HepG2 (cell line): Measurements from ENCODE around the gene OGT. TPM values are rescaled to one million over a fixed set of nuclear protein-coding genes. Genes with fewer than 3 reads are reported as not detected.

Experiments used
- ATAC-seq: fragments of 200-7000 bp; cut with Tn5 transposase; 3 replicates; pipeline ENCODE4 v1.9.1; 2020; ENCODE audit warnings: mild to moderate bottlenecking, moderate library complexity
- BruUV-seq: library from RNA; stranded (reverse); fragments of 400-500 nt; replicated peaks from 2 replicates; lab custom pipeline; 2021; lab: Mats Ljungman, UMichigan
- CTCF ChIA-PET: fragments of 300-600 bp; formaldehyde crosslinking; extraction: SDS; loops from one replicate; lab custom pipeline; 2021; ENCODE audit warnings: low total read pairs, inconsistent platforms, low intra/inter-chr PET ratio; lab: Yijun Ruan, JAX
- POLR2A ChIA-PET: fragments of 350-600 bp; sonication (Branson Sonifier 250); formaldehyde crosslinking; loops from one replicate; lab custom pipeline; 2020; ENCODE audit warnings: antibody characterized with exemption, inconsistent platforms; lab: Yijun Ruan, JAX
- DNase-seq: peaks from one replicate; pipeline ENCODE4 v3.0.0-alpha.2; 2015; ENCODE audit warnings: low spot score
- FAIRE-seq: peaks from 3 replicates; lab custom pipeline; 2011; peaks lifted over from hg19 to GRCh38; lab: Jason Lieb, UNC
- H2AFZ ChIP-seq: one replicate; pipeline ENCODE4 v1.6.1; 2011; ENCODE audit warnings: low read length, inconsistent platforms
- H3K27ac ChIP-seq: fragments of 300-600 bp; 3 replicates; pipeline ENCODE4 v1.8.0; 2011; ENCODE audit warnings: mixed run types, mild to moderate bottlenecking, mixed read lengths, low read length, inconsistent platforms; ENCODE audit not compliant: insufficient read depth; ENCODE audit errors: extremely low read length
- H3K27me3 ChIP-seq, 2 experiments: fragments of 200-600 bp in 1 of 2; 2 replicates in 1 of 2; 3 replicates in 1 of 2; pipeline versions ENCODE4 v1.6.0 to v1.8.0; 2011; ENCODE audit warnings: low read length in 2 of 2, mild to moderate bottlenecking in 2 of 2, moderate library complexity in 2 of 2, inconsistent platforms in 1 of 2; ENCODE audit not compliant: insufficient read depth in 2 of 2, control insufficient read depth in 1 of 2
- H3K36me3 ChIP-seq, 2 experiments: fragments of 200-600 bp in 1 of 2; replicated peaks in 1 of 2; 2 replicates in 1 of 2; 3 replicates in 1 of 2; pipeline versions ENCODE4 v1.5.1 to v1.8.0; 2011; ENCODE audit warnings: low read length in 2 of 2, inconsistent platforms in 1 of 2; ENCODE audit not compliant: insufficient read depth in 2 of 2, control insufficient read depth in 1 of 2
- H3K4me1 ChIP-seq: 2 replicates; pipeline ENCODE4 v1.5.1; 2012; ENCODE audit warnings: low read length, inconsistent platforms; ENCODE audit not compliant: insufficient read depth
- H3K4me2 ChIP-seq: 2 replicates; pipeline ENCODE4 v1.6.0; 2011; ENCODE audit warnings: low read depth, low read length, inconsistent platforms
- H3K4me3 ChIP-seq, 3 experiments: fragments of 200-600 bp in 1 of 3; sonication (generic), shearing (Covaris generic) in 1 of 3; replicated peaks in 1 of 3; 2 replicates each; pipeline ENCODE4 v1.5.1; 2011 to 2016; ENCODE audit warnings: low read length in 3 of 3, inconsistent platforms in 2 of 3, low read depth in 2 of 3, mild to moderate bottlenecking in 2 of 3, control low read depth in 1 of 3, mixed read lengths in 1 of 3; ENCODE audit not compliant: insufficient read depth in 1 of 3
- H3K79me2 ChIP-seq: one replicate; pipeline ENCODE4 v1.6.1; 2011; ENCODE audit warnings: low read length, inconsistent platforms; ENCODE audit not compliant: insufficient read depth
- H3K9ac ChIP-seq: 2 replicates; pipeline ENCODE4 v1.6.0; 2011; ENCODE audit warnings: mild to moderate bottlenecking, low read depth, low read length, inconsistent platforms; ENCODE audit not compliant: insufficient read depth
- H3K9me3 ChIP-seq: 2 replicates; pipeline ENCODE4 v1.5.1; 2012; ENCODE audit warnings: mild to moderate bottlenecking, low read length
- H4K20me1 ChIP-seq: 2 replicates; pipeline ENCODE4 v1.6.0; 2011; ENCODE audit warnings: inconsistent platforms, mild to moderate bottlenecking, low read length, moderate library complexity; ENCODE audit not compliant: insufficient read depth
- CEBPZ ChIP-seq: IDR thresholded peaks from 2 replicates; pipeline ENCODE4 v1.6.1; 2012; ENCODE audit warnings: low read length, improper control_type of control experiment
- HOXA3 ChIP-seq: sonication (generic); formaldehyde crosslinking; IDR thresholded peaks from 2 replicates; pipeline ENCODE4 v1.5.0; 2020; ENCODE audit warnings: missing genetic modification reagents
- JUND ChIP-seq: sonication (generic); formaldehyde crosslinking; IDR thresholded peaks from 2 replicates; pipeline ENCODE4 v1.8.0; 2022; ENCODE audit warnings: mild to moderate bottlenecking, missing genetic modification reagents
- LCORL ChIP-seq, 2 experiments: fragments of 450-650 bp in 1 of 2; sonication (generic) in 1 of 2; formaldehyde crosslinking in 1 of 2; IDR thresholded peaks; 2 replicates each; pipeline versions ENCODE4 v1.5.0 to v1.6.1; 2017 to 2020; ENCODE audit warnings: antibody characterized with exemption in 1 of 2, missing genetic modification reagents in 1 of 2
- MAFG ChIP-seq: sonication (generic); formaldehyde crosslinking; IDR thresholded peaks from 2 replicates; pipeline ENCODE4 v1.5.1; 2020; ENCODE audit warnings: mild to moderate bottlenecking, missing genetic modification reagents
- MED8 ChIP-seq: sonication (generic); formaldehyde crosslinking; IDR thresholded peaks from 2 replicates; pipeline ENCODE4 v1.8.1; 2023; ENCODE audit warnings: mild to moderate bottlenecking, missing genetic modification reagents; ENCODE audit not compliant: insufficient replicate concordance
- PCBP2 ChIP-seq: fragments of 200-400 bp; formaldehyde crosslinking; optimal IDR thresholded peaks from 2 replicates; pipeline ENCODE3; 2018; ENCODE audit warnings: low read length, low read depth; ENCODE audit not compliant: poor library complexity, severe bottlenecking
- PPARG ChIP-seq: conservative IDR thresholded peaks from 2 replicates; pipeline ENCODE4 v1.6.1; 2016; ENCODE audit warnings: missing biosample characterization, missing genetic modification reagents
- RFXAP ChIP-seq: sonication (generic); formaldehyde crosslinking; IDR thresholded peaks from 2 replicates; pipeline ENCODE4 v1.4.0; 2020; ENCODE audit warnings: missing genetic modification reagents, borderline replicate concordance
- RNF2 ChIP-seq: fragments of 450-650 bp; conservative IDR thresholded peaks from 2 replicates; pipeline ENCODE4 v1.6.1; 2016; ENCODE audit warnings: low read depth
- SMYD3 ChIP-seq: sonication (generic); formaldehyde crosslinking; IDR thresholded peaks from 2 replicates; pipeline ENCODE4 v1.8.1; 2023; ENCODE audit warnings: mild to moderate bottlenecking, missing genetic modification reagents
- SRF ChIP-seq: IDR thresholded peaks from 2 replicates; pipeline ENCODE4 v1.6.1; 2011; ENCODE audit warnings: mild to moderate bottlenecking, low read depth, low read length, moderate library complexity
- SUZ12 ChIP-seq: fragments of 150-350 bp; IDR thresholded peaks from 2 replicates; pipeline ENCODE4 v1.6.1; 2014; ENCODE audit warnings: low read depth, low read length
- UBTF ChIP-seq: sonication (generic); formaldehyde crosslinking; IDR thresholded peaks from 2 replicates; pipeline ENCODE4 v1.4.0; 2020; ENCODE audit warnings: mild to moderate bottlenecking, missing genetic modification reagents
- ZNF34 ChIP-seq: sonication (generic); formaldehyde crosslinking; IDR thresholded peaks from 2 replicates; pipeline ENCODE4 v1.4.0; 2020; ENCODE audit warnings: mild to moderate bottlenecking, missing genetic modification reagents, borderline replicate concordance
- ZNF777 ChIP-seq: sonication (generic); formaldehyde crosslinking; IDR thresholded peaks from 2 replicates; pipeline ENCODE4 v1.4.0; 2020; ENCODE audit warnings: missing genetic modification reagents
- WGBS: methylation state at CpG from one replicate; pipeline ENCODE4 v1.1.6; 2017; ENCODE audit warnings: low lambda C conversion rate; 5-methylcytosine and 5-hydroxymethylcytosine counted together
- in situ Hi-C: cut with HindIII; loops from 2 replicates; pipeline ENCODE4 v1.10.0; 2017; ENCODE audit warnings: low pct_unique_long_range_greater_than_20kb; ENCODE audit not compliant: extremely low pct_ligation_motif_present
- intact Hi-C: fragments of 100-400 bp; cut with micrococcal nuclease; formaldehyde crosslinking; loops from one replicate; pipeline ENCODE4 v1.10.0; 2022; ENCODE audit not compliant: unreplicated experiment
- polyA plus RNA-seq, 8 experiments: library from polyadenylated mRNA; depleted of rRNA in 3 of 8; stranded (reverse) in 7 of 8; unstranded in 1 of 8; fragments of >200 nt; fragmentation: Illumina TruSeq in 4 of 8; extraction: Trizol in 4 of 8; gene quantifications; 2 replicates each; pipeline versions ENCODE4 v1.2.1 to v1.2.3, GENCODE V29; 2011 to 2016; ENCODE audit warnings: low read depth in 4 of 8, missing spikeins in 1 of 8, mixed read lengths in 1 of 8; ENCODE audit not compliant: insufficient read depth in 1 of 8
- total RNA-seq, 5 experiments: library from RNA; depleted of rRNA; stranded (reverse); fragments of >200 nt; fragmentation: Illumina TruSeq; extraction: Trizol; gene quantifications; 2 replicates each; pipeline ENCODE4 v1.2.3, GENCODE V29; 2016; ENCODE audit warnings: low read depth in 1 of 5
- TF ChIP-seq, protein P1 (sequence below): sonication (generic); formaldehyde crosslinking; IDR thresholded peaks from 2 replicates; pipeline ENCODE4 v1.4.0; 2020; ENCODE audit warnings: mild to moderate bottlenecking, missing genetic modification reagents
- TF ChIP-seq, protein P2 (sequence below): sonication (generic); formaldehyde crosslinking; IDR thresholded peaks from 2 replicates; pipeline ENCODE4 v1.5.0; 2020; ENCODE audit warnings: mild to moderate bottlenecking, missing genetic modification reagents

The OGT gene
- total and polyA plus RNA-seq, 2 of the 13 experiments (the other 11 are each of a cell fraction or from before 2014, with no cell fraction given), result 71.7 to 463 TPM

- H3K9ac ChIP-seq, result no peak overlapping the region
- H3K27ac ChIP-seq, result no peak overlapping the region
- H3K4me2 ChIP-seq, result no peak overlapping the region
- no TSS peak for BruUV-seq
- H3K4me1 ChIP-seq, result peaks cover 4% of the 10 kb centered on the region
- H3K27me3 ChIP-seq, result no peaks in the 10 kb centered on the region
- in situ Hi-C loops, result no loop called here
- CTCF ChIA-PET, result no interaction called here
- peak; percentile 6 for DNase-seq
- no peak overlapping the region for H3K4me3 ChIP-seq
- H2AFZ ChIP-seq, result no peak overlapping the region
- TF ChIP-seq CEBPZ, result no peak
- TF ChIP-seq JUND, result no peak
- no peak for TF ChIP-seq ZNF777 (CRISPR knock-in tag)
- TF ChIP-seq RNF2, result no peak
- TF ChIP-seq SUZ12, result no peak
- TF ChIP-seq ZNF34 (CRISPR knock-in tag), result no peak
- TF ChIP-seq UBTF (CRISPR knock-in tag), result no peak
- TF ChIP-seq HOXA3 (CRISPR knock-in tag), result no peak
- TF ChIP-seq SRF, result no peak
- TF ChIP-seq, protein P1, sequence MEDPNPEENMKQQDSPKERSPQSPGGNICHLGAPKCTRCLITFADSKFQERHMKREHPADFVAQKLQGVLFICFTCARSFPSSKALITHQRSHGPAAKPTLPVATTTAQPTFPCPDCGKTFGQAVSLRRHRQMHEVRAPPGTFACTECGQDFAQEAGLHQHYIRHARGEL (CRISPR knock-in tag), result no peak
- TF ChIP-seq MAFG (CRISPR knock-in tag), result no peak
- no peak for TF ChIP-seq PPARG
- TF ChIP-seq RFXAP, result no peak
- TF ChIP-seq, protein P2, sequence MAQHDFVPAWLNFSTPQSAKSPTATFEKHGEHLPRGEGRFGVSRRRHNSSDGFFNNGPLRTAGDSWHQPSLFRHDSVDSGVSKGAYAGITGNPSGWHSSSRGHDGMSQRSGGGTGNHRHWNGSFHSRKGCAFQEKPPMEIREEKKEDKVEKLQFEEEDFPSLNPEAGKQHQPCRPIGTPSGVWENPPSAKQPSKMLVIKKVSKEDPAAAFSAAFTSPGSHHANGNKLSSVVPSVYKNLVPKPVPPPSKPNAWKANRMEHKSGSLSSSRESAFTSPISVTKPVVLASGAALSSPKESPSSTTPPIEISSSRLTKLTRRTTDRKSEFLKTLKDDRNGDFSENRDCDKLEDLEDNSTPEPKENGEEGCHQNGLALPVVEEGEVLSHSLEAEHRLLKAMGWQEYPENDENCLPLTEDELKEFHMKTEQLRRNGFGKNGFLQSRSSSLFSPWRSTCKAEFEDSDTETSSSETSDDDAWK (CRISPR knock-in tag), result no peak
- TF ChIP-seq LCORL (IDR thresholded peaks at IDR 0.05), result no peak
- no peak for TF ChIP-seq LCORL (CRISPR knock-in tag; IDR thresholded peaks at IDR 0.05)
- TF ChIP-seq SMYD3, result no peak
- TF ChIP-seq MED8, result no peak
- no peak for TF ChIP-seq PCBP2
- TF ChIP-seq, all 625 proteins: peak for 0
- Histone ChIP-seq H3K36me3 (no peaks in the 10 kb centered on the region), H4K20me1 (no peaks in the 10 kb centered on the region), H3K9me3 (no peaks in the 10 kb centered on the region), H3K79me2 (no peaks in the 10 kb centered on the region)
- ATAC-seq (peak; percentile 33; the same call in 1 of the 3 replicates), FAIRE-seq (no peak)
- POLR2A ChIA-PET, result interaction anchor here (0.7 kb wide), 1 partner anchor 37 kb away, joined by 3 read pairs; no protein-coding TSS in a partner anchor
- intact Hi-C loops, result no loop called here
- WGBS, result 41% methylated on average over 13 of the region's 16 CpGs
These were observed 39.7 kb upstream of the OGT start for GRCh38 chrX:71493111-71493613.
